PC-9 (cell line): ENCODE measurements around the gene C12orf60. TPM values are rescaled to one million over a fixed set of nuclear protein-coding genes. Genes with fewer than 3 reads are reported as not detected.

Experiments
- BruUV-seq: library from RNA; stranded (reverse); fragments of 400-500 nt; replicated peaks from 2 replicates; lab custom pipeline; 2021; lab: Mats Ljungman, UMichigan
- CTCF ChIA-PET: fragments of 300-600 bp; sonication (Branson Sonifier 250); formaldehyde crosslinking; loops from one replicate; lab custom pipeline; 2022; ENCODE audit warnings: antibody characterized with exemption; lab: Charles Lee
- POLR2A ChIA-PET: fragments of 300-600 bp; sonication (Branson Sonifier 250); formaldehyde crosslinking; loops from one replicate; lab custom pipeline; 2022; ENCODE audit warnings: antibody characterized with exemption; ENCODE audit not compliant: unreplicated experiment; lab: Charles Lee
- DNase-seq, 2 experiments: peaks; one replicate each; pipeline versions ENCODE4 v3.0.0 to v3.0.0-alpha.2; 2015 to 2022; ENCODE audit warnings: mixed read lengths in 1 of 2
- H2AFZ ChIP-seq: fragments of 200-600 bp; sonication (generic); 2 replicates; pipeline ENCODE4 v1.8.1; 2017; ENCODE audit warnings: antibody characterized with exemption
- H3F3A ChIP-seq: fragments of 200-600 bp; sonication (generic); 2 replicates; pipeline ENCODE4 v1.8.1; 2017; ENCODE audit warnings: antibody characterized with exemption, mild to moderate bottlenecking, low read depth; ENCODE audit not compliant: insufficient read depth
- H3K27ac ChIP-seq: fragments of 200-600 bp; sonication (generic); 2 replicates; pipeline ENCODE4 v1.6.1; 2016; ENCODE audit warnings: mixed run types
- H3K27me3 ChIP-seq: fragments of 200-600 bp; sonication (generic); 2 replicates; pipeline ENCODE4 v1.6.1; 2016; ENCODE audit warnings: low read depth, mixed run types; ENCODE audit not compliant: insufficient read depth
- H3K36me3 ChIP-seq: fragments of 200-600 bp; sonication (generic); 2 replicates; pipeline ENCODE4 v1.6.1; 2016; ENCODE audit warnings: low read depth, mixed run types
- H3K4me1 ChIP-seq: fragments of 200-600 bp; sonication (generic); replicated peaks from 2 replicates; pipeline ENCODE4 v1.6.1; 2016; ENCODE audit warnings: mixed run types; ENCODE audit not compliant: insufficient read depth
- H3K4me2 ChIP-seq: fragments of 200-600 bp; sonication (generic); 2 replicates; pipeline ENCODE4 v1.6.1; 2017; ENCODE audit warnings: mixed run types
- H3K4me3 ChIP-seq: fragments of 200-600 bp; sonication (generic); 2 replicates; pipeline ENCODE4 v1.6.1; 2016; ENCODE audit warnings: mixed run types
- H3K79me2 ChIP-seq: fragments of 200-600 bp; sonication (generic); 2 replicates; pipeline ENCODE4 v1.6.1; 2017; ENCODE audit warnings: low read depth, mixed run types
- H3K9me2 ChIP-seq: fragments of 200-600 bp; sonication (generic); 2 replicates; pipeline ENCODE4 v1.8.1; 2017; ENCODE audit warnings: mild to moderate bottlenecking; ENCODE audit not compliant: insufficient read depth
- H3K9me3 ChIP-seq: fragments of 200-600 bp; sonication (generic); 2 replicates; pipeline ENCODE4 v1.8.1; 2016; ENCODE audit warnings: low read depth; ENCODE audit not compliant: insufficient read depth
- H4K20me1 ChIP-seq: fragments of 200-600 bp; sonication (generic); 2 replicates; pipeline ENCODE4 v1.8.1; 2017; ENCODE audit not compliant: insufficient read depth
- EZH2 ChIP-seq: fragments of 200-600 bp; sonication (generic); IDR thresholded peaks from 2 replicates; pipeline ENCODE4 v1.8.0; 2017; ENCODE audit warnings: antibody characterized with exemption, low read depth
- intact Hi-C: fragments of 100-400 bp; cut with micrococcal nuclease; formaldehyde crosslinking; loops from one replicate; pipeline ENCODE4 v1.10.0; 2022; ENCODE audit not compliant: unreplicated experiment
- total RNA-seq: library from RNA; stranded (reverse); gene quantifications from 2 replicates; pipeline ENCODE4 v1.2.3, GENCODE V29; 2021
- TF ChIP-seq, protein P1 (sequence below): fragments of 200-600 bp; sonication (generic); conservative IDR thresholded peaks from 2 replicates; pipeline ENCODE4 v1.6.1; 2017; ENCODE audit warnings: mixed run types, antibody characterized with exemption, mild to moderate bottlenecking, moderate library complexity

C12orf60 gene
- total RNA-seq, 1 experiment from 2014 or later = 4.0 TPM

DNA sequence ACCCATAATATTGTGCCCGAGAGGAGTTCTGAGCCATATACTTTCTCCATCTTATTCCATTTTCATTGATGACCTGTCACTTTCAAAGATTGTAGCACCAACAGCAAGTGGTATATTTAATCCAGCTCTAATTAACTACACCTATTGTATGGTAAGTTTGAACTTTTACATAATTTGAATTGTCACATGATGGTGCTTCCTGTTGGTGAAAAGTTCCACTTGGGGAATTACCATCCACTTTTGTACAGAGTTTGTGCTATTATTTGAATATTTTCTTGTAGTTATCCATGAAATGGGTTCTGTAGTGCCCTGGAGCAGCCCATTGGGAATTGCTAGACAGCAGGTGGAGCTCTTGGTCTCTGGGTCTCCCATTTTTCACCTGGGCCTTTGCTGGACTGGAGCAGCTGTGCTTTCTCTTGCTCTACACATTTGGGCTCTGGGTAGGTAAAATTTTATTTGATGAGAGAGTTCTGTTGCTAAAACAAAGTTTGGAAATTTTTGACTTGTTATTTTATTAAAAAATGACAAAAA, 7.5 kb downstream of the C12orf60 start:
- no peaks in the 10 kb centered on the region for H4K20me1 ChIP-seq
- no TSS peak for BruUV-seq
- ChIA-PET POLR2A (interaction anchor here (0.5 to 0.7 kb wide), 4 partner anchors 18 to 446 kb away, joined by 3 to 8 read pairs (median 6); partner anchors contain the start of gene ATF7IP), CTCF (interaction anchor here (0.7 to 2.4 kb wide), 6 partner anchors 26 to 538 kb away, joined by 3 to 19 read pairs (median 3); partner anchors contain the start of gene RERG)
- peak in 1 of 2 experiments; percentile 63 for DNase-seq
- H3K4me1 ChIP-seq = no peaks in the 10 kb centered on the region
- no peak overlapping the region for H3K27ac ChIP-seq
- no peaks in the 10 kb centered on the region for H3K9me2 ChIP-seq
- no peaks in the 10 kb centered on the region for H3K9me3 ChIP-seq
- H3K36me3 ChIP-seq = no peaks in the 10 kb centered on the region
- H3K4me3 ChIP-seq = no peak overlapping the region
- no peaks in the 10 kb centered on the region for H3F3A ChIP-seq
- H3K27me3 ChIP-seq = no peaks in the 10 kb centered on the region
- H2AFZ ChIP-seq = no peak overlapping the region
- TF ChIP-seq, protein P1, sequence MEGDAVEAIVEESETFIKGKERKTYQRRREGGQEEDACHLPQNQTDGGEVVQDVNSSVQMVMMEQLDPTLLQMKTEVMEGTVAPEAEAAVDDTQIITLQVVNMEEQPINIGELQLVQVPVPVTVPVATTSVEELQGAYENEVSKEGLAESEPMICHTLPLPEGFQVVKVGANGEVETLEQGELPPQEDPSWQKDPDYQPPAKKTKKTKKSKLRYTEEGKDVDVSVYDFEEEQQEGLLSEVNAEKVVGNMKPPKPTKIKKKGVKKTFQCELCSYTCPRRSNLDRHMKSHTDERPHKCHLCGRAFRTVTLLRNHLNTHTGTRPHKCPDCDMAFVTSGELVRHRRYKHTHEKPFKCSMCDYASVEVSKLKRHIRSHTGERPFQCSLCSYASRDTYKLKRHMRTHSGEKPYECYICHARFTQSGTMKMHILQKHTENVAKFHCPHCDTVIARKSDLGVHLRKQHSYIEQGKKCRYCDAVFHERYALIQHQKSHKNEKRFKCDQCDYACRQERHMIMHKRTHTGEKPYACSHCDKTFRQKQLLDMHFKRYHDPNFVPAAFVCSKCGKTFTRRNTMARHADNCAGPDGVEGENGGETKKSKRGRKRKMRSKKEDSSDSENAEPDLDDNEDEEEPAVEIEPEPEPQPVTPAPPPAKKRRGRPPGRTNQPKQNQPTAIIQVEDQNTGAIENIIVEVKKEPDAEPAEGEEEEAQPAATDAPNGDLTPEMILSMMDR = peak; percentile 66
- TF ChIP-seq EZH2 = no peak
- intact Hi-C loops = loop anchor here (1.0 to 10.0 kb wide), 7 partner anchors 34 to 712 kb away; partner anchors contain the start of gene RERG
- H3K4me2 ChIP-seq = no peak overlapping the region
- H3K79me2 ChIP-seq = no peaks in the 10 kb centered on the region

DNA sequence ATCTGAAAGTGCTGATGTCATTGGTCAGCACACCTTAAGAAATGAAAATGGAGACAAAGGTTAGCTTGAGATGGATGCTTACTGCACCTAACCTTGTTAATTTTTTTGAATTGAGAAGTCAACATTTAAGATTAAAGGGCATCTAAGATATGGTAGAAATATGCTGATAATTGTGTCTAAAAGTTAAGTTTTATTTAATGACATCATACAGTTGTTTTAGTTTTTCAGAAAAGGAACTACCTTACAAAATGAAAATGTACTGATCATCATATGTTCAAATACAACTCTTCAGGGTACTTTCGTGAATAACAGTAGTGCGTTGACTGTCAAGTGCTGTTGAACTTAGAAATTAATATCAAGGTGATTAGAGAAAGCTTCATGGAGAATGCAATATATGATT, 8.0 kb downstream of the C12orf60 start:
- Histone ChIP-seq H3F3A (no peaks in the 10 kb centered on the region), H3K4me2 (no peak overlapping the region), H3K4me3 (no peak overlapping the region), H4K20me1 (no peaks in the 10 kb centered on the region), H3K36me3 (no peaks in the 10 kb centered on the region), H3K4me1 (no peaks in the 10 kb centered on the region), H3K9me3 (no peaks in the 10 kb centered on the region), H3K27ac (no peak overlapping the region), H3K9me2 (no peaks in the 10 kb centered on the region), H3K27me3 (no peaks in the 10 kb centered on the region), H2AFZ (no peak overlapping the region), H3K79me2 (no peaks in the 10 kb centered on the region)
- ChIA-PET POLR2A (interaction anchor here (0.5 to 0.7 kb wide), 4 partner anchors 18 to 141 kb away, joined by 3 to 30 read pairs (median 7); no protein-coding TSS in a partner anchor), CTCF (interaction anchor here (0.7 to 2.4 kb wide), 6 partner anchors 42 to 410 kb away, joined by 3 to 19 read pairs (median 4); partner anchors contain the start of gene RERG)
- BruUV-seq = no TSS peak
- TF ChIP-seq EZH2 = no peak
- TF ChIP-seq, protein P1 = peak; percentile 7; the same call in 1 of the 2 replicates
- no peak for DNase-seq
- intact Hi-C loops = loop anchor here (1.0 to 10.0 kb wide), 7 partner anchors 34 to 711 kb away; partner anchors contain the start of gene RERG

DNA sequence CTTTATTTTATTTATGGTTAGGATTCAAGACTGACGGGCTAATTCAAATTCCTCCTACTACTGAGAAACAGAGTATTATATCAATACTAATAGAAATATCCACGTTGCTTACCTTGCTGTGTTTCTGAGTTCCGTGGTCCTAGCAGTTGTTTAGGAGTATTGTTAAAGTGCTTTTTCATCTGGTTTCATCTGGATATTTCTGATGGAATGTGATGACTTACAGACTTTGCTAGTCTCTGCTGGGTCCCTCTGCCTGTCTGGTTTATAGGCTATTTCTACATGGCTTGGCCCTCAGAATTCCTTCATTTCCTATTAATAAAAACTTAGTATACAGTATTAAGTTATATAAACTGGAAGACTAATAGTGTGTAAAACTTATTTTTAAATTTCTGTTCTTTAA, 10.5 kb downstream of the C12orf60 start, which contains the start of gene SMCO3:
SMCO3 (minus strand) TSS at position 169 of the 400 bp plus-strand sequence. CDS start 7,502 bp downstream, outside the sequence.
- Histone ChIP-seq H3K27ac (no peak within 1 kb of the TSS), H3K9me3 (no peaks in the 10 kb centered on the region), H2AFZ (no peak within 1 kb of the TSS), H3K9me2 (no peaks in the 10 kb centered on the region), H3F3A (no peaks in the 10 kb centered on the region), H3K4me2 (no peak within 1 kb of the TSS), H3K79me2 (no peaks in the 10 kb centered on the region), H3K4me3 (no peak within 1 kb of the TSS), H3K36me3 (no peaks in the 10 kb centered on the region), H4K20me1 (no peaks in the 10 kb centered on the region), H3K4me1 (no peaks in the 10 kb centered on the region), H3K27me3 (no peaks in the 10 kb centered on the region)
- DNase-seq = no peak
- TF ChIP-seq, protein P1 = no peak
- TF ChIP-seq EZH2 = no peak
- CTCF ChIA-PET = no interaction called here
- POLR2A ChIA-PET = interaction anchor here (0.6 kb wide), 1 partner anchor 138 kb away, joined by 19 read pairs; no protein-coding TSS in a partner anchor
- intact Hi-C loops = loop anchor here (5.0 to 10.0 kb wide), 2 partner anchors 182 to 411 kb away; partner anchors contain the start of gene RERG
- BruUV-seq = no TSS peak
